Cardiac fibroblast (primary cell): ENCODE measurements around the gene CILP2.

Experiments
- DNase-seq, 2 donors: peaks; one replicate each; pipeline versions ENCODE4 v3.0.0 to v3.0.0-alpha.2; 2010; ENCODE audit warnings: low read depth in 2 of 2
- H3K4me3 ChIP-seq, 2 donors: replicated peaks in 1 of 2; 1 replicate in 1 of 2; 2 replicates in 1 of 2; pipeline ENCODE4 v1.5.1; 2011; ENCODE audit warnings: low read depth in 2 of 2, low read length in 2 of 2, mild to moderate bottlenecking in 2 of 2, moderate library complexity in 1 of 2
- TF ChIP-seq, protein P1 (sequence below): IDR thresholded peaks from one replicate; pipeline ENCODE4 v1.5.1; 2011; ENCODE audit warnings: low read depth, mild to moderate bottlenecking, low read length, inconsistent platforms

CILP2 gene

DNA sequence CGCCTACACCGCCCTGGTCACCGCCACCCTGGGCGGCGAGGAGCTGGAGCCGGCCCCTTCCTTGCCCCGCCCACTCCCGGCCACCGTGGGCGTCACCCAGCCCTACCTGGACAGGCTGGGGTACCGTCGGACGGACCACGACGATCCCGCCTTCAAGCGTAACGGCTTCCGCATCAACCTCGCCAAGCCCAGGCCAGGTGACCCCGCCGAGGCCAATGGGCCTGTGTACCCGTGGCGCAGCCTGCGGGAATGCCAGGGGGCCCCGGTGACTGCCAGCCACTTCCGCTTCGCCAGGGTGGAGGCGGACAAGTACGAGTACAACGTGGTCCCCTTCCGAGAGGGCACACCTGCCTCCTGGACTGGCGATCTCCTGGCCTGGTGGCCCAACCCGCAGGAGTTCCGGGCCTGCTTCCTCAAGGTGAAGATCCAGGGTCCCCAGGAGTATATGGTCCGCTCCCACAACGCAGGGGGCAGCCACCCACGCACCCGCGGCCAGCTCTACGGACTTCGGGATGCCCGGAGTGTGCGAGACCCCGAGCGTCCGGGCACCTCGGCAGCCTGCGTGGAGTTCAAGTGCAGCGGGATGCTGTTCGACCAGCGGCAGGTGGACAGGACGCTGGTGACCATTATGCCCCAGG lies 7.0 kb downstream of the CILP2 start:
- H3K4me3 ChIP-seq, result no peak overlapping the region
- DNase-seq, result no peak
- TF ChIP-seq, protein P1, sequence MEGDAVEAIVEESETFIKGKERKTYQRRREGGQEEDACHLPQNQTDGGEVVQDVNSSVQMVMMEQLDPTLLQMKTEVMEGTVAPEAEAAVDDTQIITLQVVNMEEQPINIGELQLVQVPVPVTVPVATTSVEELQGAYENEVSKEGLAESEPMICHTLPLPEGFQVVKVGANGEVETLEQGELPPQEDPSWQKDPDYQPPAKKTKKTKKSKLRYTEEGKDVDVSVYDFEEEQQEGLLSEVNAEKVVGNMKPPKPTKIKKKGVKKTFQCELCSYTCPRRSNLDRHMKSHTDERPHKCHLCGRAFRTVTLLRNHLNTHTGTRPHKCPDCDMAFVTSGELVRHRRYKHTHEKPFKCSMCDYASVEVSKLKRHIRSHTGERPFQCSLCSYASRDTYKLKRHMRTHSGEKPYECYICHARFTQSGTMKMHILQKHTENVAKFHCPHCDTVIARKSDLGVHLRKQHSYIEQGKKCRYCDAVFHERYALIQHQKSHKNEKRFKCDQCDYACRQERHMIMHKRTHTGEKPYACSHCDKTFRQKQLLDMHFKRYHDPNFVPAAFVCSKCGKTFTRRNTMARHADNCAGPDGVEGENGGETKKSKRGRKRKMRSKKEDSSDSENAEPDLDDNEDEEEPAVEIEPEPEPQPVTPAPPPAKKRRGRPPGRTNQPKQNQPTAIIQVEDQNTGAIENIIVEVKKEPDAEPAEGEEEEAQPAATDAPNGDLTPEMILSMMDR, result no peak

DNA sequence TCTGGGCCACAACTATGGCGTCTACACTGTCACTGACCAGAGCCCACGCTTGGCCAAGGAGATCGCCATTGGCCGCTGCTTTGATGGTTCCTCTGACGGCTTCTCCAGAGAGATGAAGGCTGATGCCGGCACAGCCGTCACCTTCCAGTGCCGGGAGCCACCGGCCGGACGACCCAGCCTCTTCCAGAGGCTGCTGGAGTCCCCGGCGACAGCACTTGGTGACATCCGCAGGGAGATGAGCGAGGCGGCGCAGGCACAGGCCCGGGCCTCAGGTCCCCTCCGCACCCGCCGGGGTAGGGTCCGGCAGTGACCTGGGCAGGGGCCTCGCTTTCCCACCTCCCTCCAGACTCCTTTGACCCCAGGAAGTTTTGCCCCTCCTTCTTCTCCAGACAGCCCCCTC lies 7.6 kb downstream of the CILP2 start:
- TF ChIP-seq, protein P1, result no peak
- DNase-seq, result no peak
- H3K4me3 ChIP-seq, result no peak overlapping the region

DNA sequence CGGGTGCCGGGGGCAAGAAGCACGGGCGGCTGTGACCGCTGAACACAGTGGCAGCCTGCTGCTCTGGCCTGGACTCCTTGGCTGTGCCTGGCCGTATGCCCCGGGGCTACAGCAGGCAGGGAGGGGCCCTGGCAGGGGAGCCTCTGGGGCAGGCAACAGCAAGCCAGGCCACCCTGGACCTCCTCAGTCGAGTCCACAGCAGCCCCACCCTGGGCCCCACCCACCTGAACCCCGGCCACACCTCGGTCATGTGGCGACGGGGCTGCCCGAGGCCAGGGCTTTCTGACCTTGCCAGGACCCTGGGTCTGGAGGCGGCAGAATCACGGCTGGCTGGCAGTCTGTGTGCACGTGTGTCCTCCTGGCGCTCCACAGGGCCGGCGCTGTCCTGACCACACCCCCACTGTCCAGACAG lies 8.7 kb downstream of the CILP2 start:
- no peak for DNase-seq
- TF ChIP-seq, protein P1, result no peak
- H3K4me3 ChIP-seq, result no peak overlapping the region

DNA sequence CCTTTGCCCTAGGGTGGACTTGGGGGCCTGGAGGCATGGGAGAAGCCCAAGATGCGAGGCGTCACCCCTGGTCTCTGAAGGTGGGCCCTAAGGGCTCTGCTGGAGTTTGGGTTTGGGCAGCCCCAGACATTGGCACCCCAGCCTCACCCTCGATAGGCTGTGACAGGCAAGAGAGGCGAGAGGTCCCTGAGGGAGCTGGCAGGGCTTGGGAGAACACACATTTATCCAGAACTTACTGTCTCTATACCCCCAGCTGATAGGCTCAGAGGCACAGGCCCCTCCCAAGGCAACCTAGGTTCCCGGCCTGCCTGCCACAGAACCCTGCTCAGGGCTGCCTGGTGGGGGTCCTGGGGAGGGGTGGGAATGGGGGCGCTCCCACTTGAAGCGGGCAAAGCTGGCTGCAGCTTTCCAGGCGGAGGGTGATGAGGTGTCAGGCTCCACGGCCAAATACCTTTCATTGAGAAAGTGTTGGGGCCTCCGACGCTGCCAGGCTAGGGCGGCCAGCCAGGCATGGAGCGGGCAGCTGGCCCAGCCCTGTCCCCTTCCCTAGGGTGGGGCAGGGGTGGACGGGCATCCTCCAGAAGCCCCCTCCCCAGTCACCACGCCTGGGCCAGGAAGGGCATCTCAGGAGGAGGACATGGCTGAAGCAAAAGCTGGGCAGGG lies 9.7 kb downstream of the CILP2 start:
- H3K4me3 ChIP-seq, result no peak overlapping the region
- DNase-seq, result no peak
- TF ChIP-seq, protein P1, result no peak

DNA sequence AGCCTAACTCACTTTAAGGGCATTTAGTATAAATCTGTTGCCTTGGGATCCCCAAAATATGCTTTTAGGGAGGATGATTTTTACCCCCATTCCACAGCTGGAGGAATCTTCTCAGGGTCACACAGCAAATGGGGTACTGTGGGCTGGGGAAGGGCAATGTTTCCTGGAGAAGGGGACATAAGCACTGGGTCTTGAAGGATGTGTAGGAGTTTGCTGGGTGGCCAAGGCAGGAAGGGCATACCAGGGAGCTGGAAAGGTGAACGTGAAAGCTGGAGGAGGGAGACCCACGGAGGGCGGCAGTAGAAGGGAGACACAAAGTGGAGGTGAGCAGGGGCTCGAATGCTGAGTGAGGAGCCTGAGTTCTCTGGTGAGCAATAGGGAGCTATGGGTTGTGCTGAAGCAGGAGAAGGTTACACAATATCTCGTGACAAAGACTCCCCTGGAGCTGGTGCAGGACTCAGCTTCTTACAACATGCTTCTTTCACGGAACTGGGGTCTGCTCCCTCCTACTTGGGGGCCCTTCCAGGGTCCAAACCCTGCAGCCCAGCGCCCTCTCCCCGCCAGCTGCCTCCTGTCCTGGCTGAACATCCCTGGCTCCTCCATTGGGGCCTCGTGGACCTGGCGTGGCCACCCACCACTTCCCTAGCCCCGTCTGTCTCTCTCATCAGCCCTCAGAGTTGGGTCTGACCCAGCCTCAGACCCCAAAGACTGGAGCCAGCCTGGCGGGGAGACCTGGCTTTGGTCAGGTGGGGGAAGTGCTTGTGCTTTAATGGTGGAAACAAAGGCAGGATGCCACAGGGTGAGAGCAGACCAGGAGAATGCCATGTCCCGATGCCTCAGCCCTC lies 11.1 kb downstream of the CILP2 start:
- TF ChIP-seq, protein P1, result no peak
- H3K4me3 ChIP-seq, result no peak overlapping the region
- peak in 1 of 2 donors; percentile 35 for DNase-seq

DNA sequence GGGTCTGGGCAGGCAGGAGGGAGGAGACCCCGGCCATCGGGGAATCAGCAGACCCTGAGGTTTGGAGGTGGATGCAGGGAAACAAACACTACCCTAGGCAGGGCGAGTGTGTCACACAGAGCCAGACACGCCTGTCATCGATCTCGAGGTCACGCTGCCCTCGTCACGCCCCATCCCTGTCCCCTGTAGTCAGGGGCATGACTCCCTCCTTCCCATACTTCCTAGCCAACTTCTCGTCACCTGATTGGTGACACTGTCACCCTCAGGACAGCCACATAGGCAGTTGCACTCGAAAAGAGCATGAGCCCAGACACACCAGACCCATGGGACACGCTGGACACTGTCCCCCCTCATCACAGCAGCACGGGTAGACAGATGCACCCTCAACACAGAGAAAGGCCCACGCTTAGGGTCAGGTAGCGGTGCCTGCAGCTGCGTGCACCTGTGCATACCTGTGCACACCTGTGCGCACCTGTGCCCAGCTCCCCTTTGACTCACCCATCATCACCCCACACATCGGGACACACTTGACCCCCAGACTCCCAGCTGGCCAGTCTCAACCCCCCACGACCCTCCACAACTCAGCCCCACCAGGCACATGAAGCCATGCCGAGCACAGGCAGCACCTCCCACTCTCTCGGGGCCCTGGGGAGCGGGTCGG lies 11.9 kb downstream of the CILP2 start:
- no peak overlapping the region for H3K4me3 ChIP-seq
- TF ChIP-seq, protein P1, result no peak
- no peak for DNase-seq
